Fibroblast of skin of abdomen (primary cell): ENCODE results near the gene PCDHGA12.

Experiments used
- DNase-seq: peaks from one replicate; pipeline ENCODE4 v3.0.0-alpha.2; 2013

The PCDHGA12 gene

DNA sequence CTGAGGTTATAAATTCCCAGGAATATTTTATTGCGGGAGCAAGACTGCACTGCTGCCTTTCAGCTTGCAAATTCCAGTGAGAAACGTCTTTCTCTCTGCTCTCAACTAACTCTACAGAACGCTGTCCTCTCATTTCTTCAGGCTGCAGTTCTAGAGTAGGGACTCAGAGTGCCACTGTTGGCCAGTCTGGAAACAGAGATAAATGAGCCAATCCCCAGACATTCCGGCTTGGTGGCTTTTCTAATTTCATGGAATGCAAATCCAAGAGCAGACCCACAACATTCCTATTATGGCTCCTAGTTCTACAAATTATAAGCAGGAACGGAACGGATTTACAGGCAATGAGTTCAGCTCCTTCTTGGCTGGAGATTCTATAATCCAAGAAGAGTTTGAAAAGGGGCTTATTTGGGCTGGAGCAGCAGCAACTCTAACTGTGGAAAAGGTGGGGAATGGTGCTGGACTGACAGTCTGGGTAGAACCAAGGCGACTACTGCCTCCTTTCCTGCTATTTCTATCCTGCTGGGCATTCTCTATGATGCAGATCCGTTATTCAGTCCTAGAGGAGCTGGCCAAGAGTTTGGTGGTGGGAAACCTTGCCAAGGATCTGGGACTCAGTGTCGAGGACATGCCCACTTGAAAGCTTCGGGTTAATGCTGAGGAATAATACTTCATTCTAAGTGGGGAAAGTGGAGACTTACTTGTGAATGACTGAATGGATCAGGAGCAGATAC is 9.3 kb downstream of the PCDHGA12 start:
- DNase-seq, result peak; percentile 47

DNA sequence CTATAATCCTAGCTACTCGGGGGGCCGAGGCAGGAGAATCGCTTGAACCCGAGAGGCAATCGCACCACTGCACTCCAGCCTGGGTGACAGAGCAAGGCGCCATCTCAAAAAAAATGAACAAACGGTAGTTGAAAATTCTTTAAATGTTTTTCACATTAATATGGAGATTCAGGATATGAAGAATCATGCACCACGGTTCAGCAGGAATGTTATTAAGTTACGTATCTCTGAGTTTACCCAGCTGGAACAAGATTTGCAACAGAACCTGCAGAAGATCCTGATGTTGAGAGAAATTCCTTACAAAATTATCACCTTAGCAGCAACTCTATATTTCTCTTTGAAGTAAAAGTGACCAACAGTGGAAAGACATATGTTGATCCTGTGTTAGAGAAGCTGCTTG is 10.0 kb downstream of the PCDHGA12 start:
- DNase-seq, result no peak

DNA sequence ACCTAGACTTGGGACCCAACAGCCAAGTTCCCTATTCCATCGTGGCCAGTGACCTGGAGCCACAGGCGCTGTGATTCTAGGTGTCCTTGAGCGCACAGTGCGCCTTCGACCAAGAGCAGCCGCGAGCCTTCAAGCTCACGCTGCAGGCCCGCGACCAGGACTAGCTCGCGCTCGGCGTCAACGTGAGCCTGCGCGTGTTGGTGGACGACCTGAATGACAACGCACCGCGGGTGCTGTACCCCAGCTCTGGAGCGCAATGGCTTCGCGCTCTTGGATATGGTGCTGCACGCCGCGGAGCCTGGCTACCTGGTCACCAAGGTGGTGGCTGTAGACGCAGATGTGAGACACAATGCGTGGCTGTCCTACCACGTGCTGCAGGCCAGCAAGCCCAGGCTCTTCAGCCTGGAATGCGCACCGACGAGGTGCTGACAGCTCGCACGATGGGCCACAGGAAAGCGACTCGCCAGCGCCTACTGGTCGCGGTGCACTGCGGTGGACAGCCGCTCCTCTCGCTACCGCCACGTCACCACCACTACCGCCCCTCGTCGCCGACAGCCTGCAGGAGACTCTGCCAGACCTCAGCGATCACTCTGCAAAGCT is 11.4 kb downstream of the PCDHGA12 start:
- no peak for DNase-seq

DNA sequence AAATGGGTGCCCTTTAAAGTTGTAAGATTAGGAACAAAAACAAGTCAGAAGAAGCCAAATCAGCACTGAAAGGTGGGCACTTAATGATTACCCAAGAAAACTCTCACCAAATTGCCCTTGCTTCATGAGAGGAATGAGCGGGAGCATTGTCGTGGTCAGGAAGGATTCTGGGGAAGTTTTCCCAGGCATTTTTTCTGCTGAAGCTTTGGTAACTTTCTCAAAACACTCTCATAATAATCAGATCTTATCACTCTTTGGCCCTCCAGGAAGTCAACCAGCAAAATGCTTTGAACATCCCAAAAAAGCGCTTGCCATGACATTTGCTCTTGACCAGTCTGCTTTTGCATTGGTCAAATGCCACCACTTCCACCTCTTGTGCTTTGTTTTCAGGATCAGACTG is 35.0 kb downstream of the PCDHGA12 start:
- DNase-seq, result peak; percentile 45

DNA sequence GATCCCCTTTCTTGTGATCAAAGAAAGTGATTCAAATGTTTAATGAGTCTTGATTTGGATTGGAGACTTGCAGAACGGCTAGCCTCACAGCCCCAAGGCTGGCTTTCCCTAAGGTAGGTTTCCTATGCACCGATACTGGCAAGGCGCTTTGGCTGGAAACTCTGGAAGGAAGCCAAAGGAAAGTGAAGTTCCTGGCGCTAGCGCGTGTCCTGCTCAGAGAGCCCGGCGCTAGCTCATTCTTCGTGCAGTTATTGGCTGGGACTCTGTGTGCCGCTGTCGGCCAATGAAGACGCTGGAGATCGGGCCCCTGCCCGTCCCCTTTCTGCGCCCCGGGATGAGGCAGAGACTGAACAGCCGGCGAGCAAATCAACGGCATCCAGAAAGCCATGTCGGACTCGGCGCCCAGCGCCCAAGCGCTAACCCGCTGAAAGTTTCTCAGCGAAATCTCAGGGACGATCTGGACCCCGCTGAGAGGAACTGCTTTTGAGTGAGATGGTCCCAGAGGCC is 45.4 kb downstream of the PCDHGA12 start, which contains the start of gene PCDHGC3:
PCDHGC3 (plus strand) TSS at position 342 of the 507 bp plus-strand sequence; CDS start at position 493, 151 bp downstream.
- peak; percentile 97 for DNase-seq

DNA sequence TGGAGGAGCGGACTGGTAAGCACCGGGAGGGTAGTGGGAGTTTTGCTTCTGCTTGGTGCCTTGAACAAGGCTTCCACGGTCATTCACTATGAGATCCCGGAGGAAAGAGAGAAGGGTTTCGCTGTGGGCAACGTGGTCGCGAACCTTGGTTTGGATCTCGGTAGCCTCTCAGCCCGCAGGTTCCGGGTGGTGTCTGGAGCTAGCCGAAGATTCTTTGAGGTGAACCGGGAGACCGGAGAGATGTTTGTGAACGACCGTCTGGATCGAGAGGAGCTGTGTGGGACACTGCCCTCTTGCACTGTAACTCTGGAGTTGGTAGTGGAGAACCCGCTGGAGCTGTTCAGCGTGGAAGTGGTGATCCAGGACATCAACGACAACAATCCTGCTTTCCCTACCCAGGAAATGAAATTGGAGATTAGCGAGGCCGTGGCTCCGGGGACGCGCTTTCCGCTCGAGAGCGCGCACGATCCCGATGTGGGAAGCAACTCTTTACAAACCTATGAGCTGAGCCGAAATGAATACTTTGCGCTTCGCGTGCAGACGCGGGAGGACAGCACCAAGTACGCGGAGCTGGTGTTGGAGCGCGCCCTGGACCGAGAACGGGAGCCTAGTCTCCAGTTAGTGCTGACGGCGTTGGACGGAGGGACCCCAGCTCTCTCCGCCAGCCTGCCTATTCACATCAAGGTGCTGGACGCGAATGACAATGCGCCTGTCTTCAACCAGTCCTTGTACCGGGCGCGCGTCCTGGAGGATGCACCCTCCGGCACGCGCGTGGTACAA is 46.0 kb downstream of the PCDHGA12 start:
- peak; percentile 79 for DNase-seq

DNA sequence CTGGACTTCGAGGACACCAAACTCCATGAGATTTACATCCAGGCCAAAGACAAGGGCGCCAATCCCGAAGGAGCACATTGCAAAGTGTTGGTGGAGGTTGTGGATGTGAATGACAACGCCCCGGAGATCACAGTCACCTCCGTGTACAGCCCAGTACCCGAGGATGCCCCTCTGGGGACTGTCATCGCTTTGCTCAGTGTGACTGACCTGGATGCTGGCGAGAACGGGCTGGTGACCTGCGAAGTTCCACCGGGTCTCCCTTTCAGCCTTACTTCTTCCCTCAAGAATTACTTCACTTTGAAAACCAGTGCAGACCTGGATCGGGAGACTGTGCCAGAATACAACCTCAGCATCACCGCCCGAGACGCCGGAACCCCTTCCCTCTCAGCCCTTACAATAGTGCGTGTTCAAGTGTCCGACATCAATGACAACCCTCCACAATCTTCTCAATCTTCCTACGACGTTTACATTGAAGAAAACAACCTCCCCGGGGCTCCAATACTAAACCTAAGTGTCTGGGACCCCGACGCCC is 46.8 kb downstream of the PCDHGA12 start:
- DNase-seq, result no peak

DNA sequence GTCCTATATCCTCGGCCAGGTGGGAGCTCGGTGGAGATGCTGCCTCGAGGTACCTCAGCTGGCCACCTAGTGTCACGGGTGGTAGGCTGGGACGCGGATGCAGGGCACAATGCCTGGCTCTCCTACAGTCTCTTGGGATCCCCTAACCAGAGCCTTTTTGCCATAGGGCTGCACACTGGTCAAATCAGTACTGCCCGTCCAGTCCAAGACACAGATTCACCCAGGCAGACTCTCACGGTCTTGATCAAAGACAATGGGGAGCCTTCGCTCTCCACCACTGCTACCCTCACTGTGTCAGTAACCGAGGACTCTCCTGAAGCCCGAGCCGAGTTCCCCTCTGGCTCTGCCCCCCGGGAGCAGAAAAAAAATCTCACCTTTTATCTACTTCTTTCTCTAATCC is 47.5 kb downstream of the PCDHGA12 start:
- DNase-seq, result peak; percentile 11

DNA sequence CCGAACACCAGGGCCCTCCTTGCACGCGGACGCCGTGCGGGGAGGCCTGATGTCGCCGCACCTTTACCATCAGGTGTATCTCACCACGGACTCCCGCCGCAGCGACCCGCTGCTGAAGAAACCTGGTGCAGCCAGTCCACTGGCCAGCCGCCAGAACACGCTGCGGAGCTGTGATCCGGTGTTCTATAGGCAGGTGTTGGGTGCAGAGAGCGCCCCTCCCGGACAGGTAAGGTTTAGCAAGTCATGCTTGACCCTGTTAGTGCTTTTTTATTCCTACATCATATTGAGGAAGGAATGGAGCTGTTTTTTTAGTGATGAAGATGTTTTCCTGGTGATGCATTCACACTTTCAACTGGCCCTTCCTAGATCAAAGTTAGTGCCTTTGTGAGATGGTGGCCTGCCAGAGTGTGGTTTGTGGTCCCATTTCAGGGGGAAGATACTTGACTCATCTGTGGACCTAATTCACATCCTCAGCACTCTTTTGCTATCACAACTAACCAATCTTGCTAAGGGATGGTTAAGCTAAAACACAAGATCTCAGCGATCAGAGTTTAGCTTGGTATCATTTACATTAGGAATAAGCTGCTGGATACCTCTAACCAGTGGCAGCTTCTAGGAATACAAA is 48.1 kb downstream of the PCDHGA12 start:
- DNase-seq, result peak; percentile 65

DNA sequence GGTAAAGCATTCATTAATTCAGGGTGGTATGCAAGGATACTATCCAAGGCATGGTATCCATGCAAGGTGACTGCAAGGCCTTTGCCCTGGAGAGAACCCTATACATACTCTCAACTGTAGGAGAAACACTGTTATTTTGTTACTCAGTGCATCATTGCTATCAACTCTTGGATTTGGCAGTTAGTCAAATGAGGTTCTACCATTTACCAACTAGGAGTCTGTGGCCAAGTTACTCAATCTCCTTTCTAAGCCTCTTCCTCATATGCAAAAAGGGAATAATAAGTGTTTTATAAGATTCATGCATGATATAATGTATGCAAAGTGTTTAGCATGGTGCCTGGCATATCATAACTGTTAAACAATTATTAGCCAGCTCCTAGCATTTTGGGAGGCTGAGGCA is 49.5 kb downstream of the PCDHGA12 start:
- peak; percentile 29 for DNase-seq
